AG09309 (cell line): Measurements from ENCODE around the gene MAPK8IP3.

ENCODE experiments used
- DNase-seq: peaks from one replicate; pipeline ENCODE4 v3.0.0-alpha.2; 2010; ENCODE audit warnings: low read depth
- H3K4me3 ChIP-seq: 2 replicates; pipeline ENCODE4 v1.5.1; 2011; ENCODE audit warnings: mild to moderate bottlenecking, low read depth, low read length, moderate library complexity; ENCODE audit not compliant: control insufficient read depth
- CTCF ChIP-seq: IDR thresholded peaks from 2 replicates; pipeline ENCODE4 v1.5.1; 2011; ENCODE audit warnings: mild to moderate bottlenecking, low read depth, low read length, inconsistent platforms; ENCODE audit not compliant: insufficient read depth, control insufficient read depth; ENCODE audit errors: missing control alignments

MAPK8IP3 gene

GRCh38 chr16:1751946-1752345 lies 46.0 kb downstream of the MAPK8IP3 start:
- H3K4me3 ChIP-seq, result no peak overlapping the region
- DNase-seq, result no peak
- TF ChIP-seq CTCF, result no peak

- no peak overlapping the region for H3K4me3 ChIP-seq
- no peak for DNase-seq
- TF ChIP-seq CTCF, result no peak
Measured at GRCh38 chr16:1752853-1753252, 46.9 kb downstream of the MAPK8IP3 start.

- no peak overlapping the region for H3K4me3 ChIP-seq
- no peak for TF ChIP-seq CTCF
Measured at GRCh38 chr16:1754204-1754603, 48.2 kb downstream of the MAPK8IP3 start.

GRCh38 chr16:1757714-1758461 lies 51.9 kb downstream of the MAPK8IP3 start:
- no peak overlapping the region for H3K4me3 ChIP-seq
- DNase-seq, result no peak
- TF ChIP-seq CTCF, result no peak

More at GRCh38 chr16:1754204-1754603, 48.2 kb downstream of the MAPK8IP3 start:
- no peak for DNase-seq

GRCh38 chr16:1758923-1759322 lies 52.9 kb downstream of the MAPK8IP3 start:
- no peak for DNase-seq
- TF ChIP-seq CTCF, result no peak
- no peak overlapping the region for H3K4me3 ChIP-seq

- no peak for TF ChIP-seq CTCF
- no peak for DNase-seq
- H3K4me3 ChIP-seq, result no peak overlapping the region
Measured at GRCh38 chr16:1759511-1759910, 53.5 kb downstream of the MAPK8IP3 start.

GRCh38 chr16:1760911-1761310 lies 54.9 kb downstream of the MAPK8IP3 start:
- no peak for TF ChIP-seq CTCF
- DNase-seq, result no peak
- no peak overlapping the region for H3K4me3 ChIP-seq
